Adrenal gland (tissue), 5 donors: ENCODE results near the gene CD22.

Experiments used
- CTCF ChIP-seq, 6 experiments: fragments of 450-650 bp in 4 of 6; fragments of 200-600 bp in 2 of 6; sonication (generic) in 1 of 6; IDR thresholded peaks; 1 replicate in 5 of 6; 2 replicates in 1 of 6; pipeline versions ENCODE4 v1.5.1 to v1.8.0; 2016 to 2021; ENCODE audit warnings: antibody characterized with exemption in 6 of 6, mild to moderate bottlenecking in 2 of 6, moderate library complexity in 1 of 6
- POLR2A ChIP-seq, 2 donors: fragments of 450-650 bp; IDR thresholded peaks; one replicate each; pipeline ENCODE4 v1.6.1; 2017; ENCODE audit warnings: antibody characterized with exemption in 2 of 2, mild to moderate bottlenecking in 2 of 2, moderate library complexity in 1 of 2
- donor health status: DM: no; HTN: no; CAD: no.

GRCh38 chr19:35363711-35364425 lies 34.9 kb downstream of the CD22 start:
- TF ChIP-seq CTCF (IDR thresholded peaks at IDR 0.05) (no peak), POLR2A (IDR thresholded peaks at IDR 0.05) (no peak)
